H1 (cell line): ENCODE results near the gene DCUN1D2. TPM values are rescaled to one million over a fixed set of nuclear protein-coding genes. Genes with fewer than 3 reads are reported as not detected.

ENCODE experiments used
- CTCF ChIA-PET: fragments of 300-600 bp; sonication (Branson Sonifier 250); formaldehyde crosslinking; loops from one replicate; lab custom pipeline; 2021; ENCODE audit not compliant: partially characterized antibody; lab: Charles Lee
- POLR2A ChIA-PET: fragments of 300-600 bp; sonication (Branson Sonifier 250); formaldehyde crosslinking; loops from one replicate; lab custom pipeline; 2021; ENCODE audit warnings: inconsistent platforms; ENCODE audit not compliant: partially characterized antibody; lab: Charles Lee
- DNase-seq, 2 experiments: peaks; one replicate each; pipeline versions ENCODE4 v3.0.0 to v3.0.0-alpha.2; 2010 to 2022; ENCODE audit warnings: low spot score in 2 of 2, low read depth in 1 of 2, mixed read lengths in 1 of 2
- FAIRE-seq: peaks from 2 replicates; lab custom pipeline; 2011; peaks lifted over from hg19 to GRCh38; lab: Jason Lieb, UNC
- H2AFZ ChIP-seq: 2 replicates; pipeline ENCODE4 v1.8.1; 2012; ENCODE audit warnings: low read length, inconsistent platforms
- H2AK5ac ChIP-seq: 2 replicates; pipeline ENCODE4 v1.6.1; 2013; ENCODE audit warnings: low read depth, low read length
- H2BK120ac ChIP-seq: replicated peaks from 2 replicates; pipeline ENCODE3; 2013; ENCODE audit warnings: low read depth, low read length, inconsistent platforms
- H2BK12ac ChIP-seq: 2 replicates; pipeline ENCODE4 v1.6.1; 2013; ENCODE audit warnings: low read depth, low read length
- H2BK15ac ChIP-seq: 2 replicates; pipeline ENCODE4 v1.6.1; 2013; ENCODE audit warnings: low read length
- H2BK20ac ChIP-seq: 2 replicates; pipeline ENCODE4 v1.6.1; 2013; ENCODE audit warnings: low read length
- H2BK5ac ChIP-seq: 2 replicates; pipeline ENCODE4 v1.6.1; 2013; ENCODE audit warnings: low read depth, low read length
- H3K14ac ChIP-seq: 2 replicates; pipeline ENCODE4 v1.6.1; 2013; ENCODE audit warnings: inconsistent platforms; ENCODE audit not compliant: insufficient read length
- H3K18ac ChIP-seq: 2 replicates; pipeline ENCODE4 v1.6.1; 2013; ENCODE audit warnings: low read length; ENCODE audit errors: extremely low read depth
- H3K23ac ChIP-seq: 2 replicates; pipeline ENCODE4 v1.6.1; 2013; ENCODE audit warnings: inconsistent platforms; ENCODE audit not compliant: insufficient read length
- H3K23me2 ChIP-seq: 2 replicates; pipeline ENCODE4 v1.6.1; 2013; ENCODE audit warnings: low read depth, low read length
- H3K27ac ChIP-seq: 2 replicates; pipeline ENCODE4 v1.6.1; 2011; ENCODE audit warnings: low read depth, low read length, inconsistent platforms
- H3K27me3 ChIP-seq, 4 experiments: replicated peaks in 1 of 4; 1 replicate in 1 of 4; 2 replicates in 3 of 4; pipeline versions ENCODE4 v1.6.1 to v1.8.1; 2011 to 2013; ENCODE audit warnings: low read length in 3 of 4, mild to moderate bottlenecking in 3 of 4, inconsistent platforms in 2 of 4, mixed read lengths in 2 of 4, moderate library complexity in 1 of 4; ENCODE audit not compliant: control insufficient read depth in 3 of 4, insufficient read depth in 3 of 4; ENCODE audit errors: extremely low read depth in 1 of 4
- H3K36me3 ChIP-seq, 4 experiments: 2 replicates each; pipeline versions ENCODE4 v1.6.1 to v1.8.1; 2011 to 2013; ENCODE audit warnings: mild to moderate bottlenecking in 4 of 4, low read length in 3 of 4, moderate library complexity in 2 of 4, control low read depth in 1 of 4, inconsistent platforms in 1 of 4; ENCODE audit not compliant: insufficient read depth in 4 of 4, control insufficient read depth in 2 of 4
- H3K4ac ChIP-seq: replicated peaks from 2 replicates; pipeline ENCODE3; 2013; ENCODE audit warnings: low read length, low read depth, mixed read lengths, inconsistent platforms; ENCODE audit not compliant: insufficient read length
- H3K4me1 ChIP-seq, 4 experiments: replicated peaks in 1 of 4; 1 replicate in 1 of 4; 2 replicates in 3 of 4; pipeline versions ENCODE4 v1.6.1 to v1.8.1; 2011 to 2013; ENCODE audit warnings: low read length in 3 of 4, inconsistent platforms in 2 of 4, mixed read lengths in 1 of 4; ENCODE audit not compliant: insufficient read depth in 4 of 4, control insufficient read depth in 3 of 4
- H3K4me2 ChIP-seq, 2 experiments: 2 replicates each; pipeline versions ENCODE4 v1.6.1 to v1.8.1; 2011 to 2013; ENCODE audit warnings: low read depth in 2 of 2, low read length in 2 of 2, control low read depth in 1 of 2, inconsistent platforms in 1 of 2, mild to moderate bottlenecking in 1 of 2; ENCODE audit not compliant: insufficient read depth in 1 of 2
- H3K4me3 ChIP-seq, 4 experiments: fragments of 200-600, 300-600 bp in 1 of 4; sonication (generic), shearing (Covaris generic), sonication (Bioruptor Twin) in 1 of 4; 2 replicates each; pipeline versions ENCODE4 v1.5.1 to v1.8.1; 2011 to 2016; ENCODE audit warnings: low read length in 4 of 4, low read depth in 3 of 4, control low read depth in 2 of 4, inconsistent platforms in 2 of 4, mild to moderate bottlenecking in 2 of 4, mixed read lengths in 1 of 4, moderate library complexity in 1 of 4; ENCODE audit not compliant: insufficient read depth in 2 of 4; ENCODE audit errors: extremely low read depth in 1 of 4
- H3K56ac ChIP-seq: replicated peaks from 2 replicates; pipeline ENCODE3; 2013; ENCODE audit warnings: low read depth, mild to moderate bottlenecking, mixed read lengths, low read length, inconsistent platforms; ENCODE audit not compliant: insufficient read length
- H3K79me1 ChIP-seq: 2 replicates; pipeline ENCODE4 v1.6.1; 2013; ENCODE audit warnings: low read depth, low read length, control low read depth
- H3K79me2 ChIP-seq, 2 experiments: 2 replicates each; pipeline versions ENCODE4 v1.6.1 to v1.8.1; 2012 to 2013; ENCODE audit warnings: low read length in 2 of 2, mild to moderate bottlenecking in 2 of 2, inconsistent platforms in 1 of 2; ENCODE audit not compliant: insufficient read depth in 2 of 2, control insufficient read depth in 1 of 2
- H3K9ac ChIP-seq, 4 experiments: replicated peaks in 1 of 4; 1 replicate in 1 of 4; 2 replicates in 3 of 4; pipeline versions ENCODE4 v1.6.1 to v1.8.1; 2011 to 2013; ENCODE audit warnings: low read depth in 3 of 4, low read length in 3 of 4, control low read depth in 2 of 4, mild to moderate bottlenecking in 2 of 4, moderate library complexity in 2 of 4, inconsistent platforms in 1 of 4; ENCODE audit errors: extremely low read depth in 1 of 4
- H3K9me3 ChIP-seq, 2 experiments: 2 replicates each; pipeline versions ENCODE4 v1.6.1 to v1.8.1; 2012 to 2013; ENCODE audit warnings: mild to moderate bottlenecking in 2 of 2, moderate library complexity in 2 of 2, control low read depth in 1 of 2, inconsistent platforms in 1 of 2, low read depth in 1 of 2, low read length in 1 of 2, mixed read lengths in 1 of 2; ENCODE audit not compliant: insufficient read depth in 2 of 2
- H4K20me1 ChIP-seq, 2 experiments: replicated peaks in 1 of 2; 2 replicates each; pipeline versions ENCODE3 to v1.8.1; 2011 to 2013; ENCODE audit warnings: inconsistent platforms in 2 of 2, low read length in 2 of 2, mild to moderate bottlenecking in 1 of 2; ENCODE audit not compliant: insufficient read depth in 2 of 2, control insufficient read depth in 1 of 2
- H4K5ac ChIP-seq: 2 replicates; pipeline ENCODE4 v1.6.1; 2013; ENCODE audit warnings: low read length, low read depth, mixed read lengths, inconsistent platforms; ENCODE audit not compliant: insufficient read length
- H4K8ac ChIP-seq: 2 replicates; pipeline ENCODE4 v1.8.0; 2013; ENCODE audit warnings: mild to moderate bottlenecking, moderate library complexity, low read length, inconsistent platforms; ENCODE audit not compliant: insufficient read depth; ENCODE audit errors: extremely low read depth
- H4K91ac ChIP-seq: replicated peaks from 2 replicates; pipeline ENCODE3; 2013; ENCODE audit warnings: low read length, mixed read lengths, inconsistent platforms; ENCODE audit not compliant: insufficient read length
- CHD2 ChIP-seq: IDR thresholded peaks from 2 replicates; pipeline ENCODE4 v1.6.1; 2012; ENCODE audit warnings: low read length, improper control_type of control experiment
- CREB1 ChIP-seq: IDR thresholded peaks from 2 replicates; pipeline ENCODE4 v1.6.1; 2012; ENCODE audit warnings: inconsistent platforms
- FOSL1 ChIP-seq: IDR thresholded peaks from 2 replicates; pipeline ENCODE4 v1.6.1; 2011; ENCODE audit warnings: mild to moderate bottlenecking, low read depth, low read length, moderate library complexity; ENCODE audit not compliant: insufficient read depth
- HDAC2 ChIP-seq, 2 experiments: fragments of 300-600 bp in 1 of 2; sonication (generic) in 1 of 2; IDR thresholded peaks; 2 replicates each; pipeline ENCODE4 v1.6.1; 2011 to 2012; ENCODE audit warnings: low read depth in 2 of 2, low read length in 2 of 2, mild to moderate bottlenecking in 2 of 2, moderate library complexity in 2 of 2, borderline replicate concordance in 1 of 2, inconsistent platforms in 1 of 2
- JUND ChIP-seq: IDR thresholded peaks from 2 replicates; pipeline ENCODE4 v1.6.1; 2011; ENCODE audit warnings: mild to moderate bottlenecking, improper control_type of control experiment, low read length
- PHF8 ChIP-seq: fragments of 200-600 bp; sonication (generic); conservative IDR thresholded peaks from 2 replicates; pipeline ENCODE4 v1.7.1; 2012; ENCODE audit warnings: low read depth, mild to moderate bottlenecking, inconsistent platforms, low read length, moderate library complexity
- SRF ChIP-seq: IDR thresholded peaks from 2 replicates; pipeline ENCODE4 v1.6.1; 2011; ENCODE audit warnings: mild to moderate bottlenecking, low read depth, low read length, moderate library complexity
- WGBS, 2 experiments: shearing (Covaris generic) in 1 of 2; methylation state at CpG; one replicate each; pipeline versions ENCODE4 v1.1.6 to v1.1.7; 2013 to 2015; ENCODE audit warnings: low lambda C conversion rate in 2 of 2, mixed read lengths in 2 of 2, inconsistent platforms in 1 of 2, low coverage in 1 of 2, missing lambda C conversion rate in 1 of 2; ENCODE audit not compliant: insufficient replicate concordance in 2 of 2, insufficient coverage in 1 of 2, insufficient read length in 1 of 2; ENCODE audit errors: extremely low coverage in 1 of 2, missing lambda C conversion rate in 1 of 2; 5-methylcytosine and 5-hydroxymethylcytosine counted together
- polyA plus RNA-seq, 7 experiments: library from polyadenylated mRNA; depleted of rRNA in 3 of 7; stranded (reverse) in 5 of 7; unstranded in 2 of 7; fragments of >200 nt in 5 of 7; fragments of 200-250 nt in 2 of 7; gene quantifications; 1 replicate in 5 of 7; 2 replicates in 1 of 7; 4 replicates in 1 of 7; pipeline versions ENCODE4 v1.2.1 to v1.2.3, GENCODE V29; 2011 to 2013; ENCODE audit warnings: missing spikeins in 2 of 7, mixed read lengths in 2 of 7
- total RNA-seq: library from RNA; stranded (reverse); fragmentation: NEBNext Ultra II Directional; extraction: Animal tissue kit (Norgen Biotek cat#: 25700); gene quantifications from 2 replicates; pipeline ENCODE4 v1.2.1, GENCODE V29; 2021
- TF ChIP-seq, protein P1 (sequence below): IDR thresholded peaks from 2 replicates; pipeline ENCODE4 v1.6.1; 2012; ENCODE audit warnings: inconsistent platforms

DCUN1D2 gene
- total and polyA plus RNA-seq, 2 of the 8 experiments (the other 6 are each of a cell fraction or from before 2014, with no cell fraction given): 19.5 to 35.3 TPM

DNA sequence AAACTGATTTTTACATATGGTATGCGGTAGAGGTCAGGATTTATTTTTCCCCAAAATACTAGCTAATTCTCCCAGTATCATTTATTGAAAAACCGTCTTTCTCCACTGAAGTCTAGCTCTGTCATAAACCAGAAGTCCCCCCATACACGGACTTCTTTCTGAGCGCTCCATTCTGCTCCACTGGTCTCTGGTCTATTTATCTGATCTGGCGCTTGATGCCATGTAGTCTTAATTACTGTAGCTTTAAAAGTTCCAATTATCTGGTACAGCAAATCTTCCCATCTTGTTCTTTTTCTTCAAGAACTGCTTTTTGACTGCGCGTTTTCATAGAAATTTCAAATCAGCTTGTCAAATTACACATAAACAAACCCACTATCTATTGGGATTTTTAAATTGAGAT is 13.7 kb downstream of the DCUN1D2 start:
- H3K4me2 ChIP-seq: no peak overlapping the region
- ChIA-PET CTCF (interaction anchor here (0.9 to 1.1 kb wide), 2 partner anchors 12 to 19 kb away, joined by 3 read pairs; no protein-coding TSS in a partner anchor), POLR2A (interaction anchor here (1.1 kb wide), 1 partner anchor 20 kb away, joined by 3 read pairs; no protein-coding TSS in a partner anchor)
- no peak overlapping the region for H3K18ac ChIP-seq
- no peak overlapping the region for H3K14ac ChIP-seq
- H3K79me1 ChIP-seq: no peaks in the 10 kb centered on the region; the same call in 1 of the 2 replicates
- no peak overlapping the region for H3K4ac ChIP-seq
- peaks cover 8 to 14% of the 10 kb centered on the region in 2 experiments for H4K20me1 ChIP-seq
- H3K27me3 ChIP-seq: no peaks in the 10 kb centered on the region
- H2AK5ac ChIP-seq: no peak overlapping the region
- H3K23ac ChIP-seq: no peak overlapping the region
- H2BK120ac ChIP-seq: no peak overlapping the region
- no peak overlapping the region for H3K9ac ChIP-seq
- no peak overlapping the region for H4K8ac ChIP-seq
- peaks cover 2 to 54% (median 31%) of the 10 kb centered on the region in 4 experiments; a peak in 7 of 8 replicates for H3K36me3 ChIP-seq
- 93% methylated on average over 7 of the region's 7 CpGs; no CpG with 5 or more reads in 1 of the 2 experiments for WGBS, 2 experiments
- no peak overlapping the region for H2BK20ac ChIP-seq
- no peak for TF ChIP-seq CHD2
- no peak for TF ChIP-seq CREB1
- no peak for TF ChIP-seq PHF8
- no peak for TF ChIP-seq FOSL1
- TF ChIP-seq HDAC2 (IDR thresholded peaks at IDR 0.05; ENCODE audit: borderline replicate concordance in 1 of 2, low read depth in 2 of 2, low read length in 2 of 2): no peak
- TF ChIP-seq SRF: no peak
- TF ChIP-seq, protein P1, sequence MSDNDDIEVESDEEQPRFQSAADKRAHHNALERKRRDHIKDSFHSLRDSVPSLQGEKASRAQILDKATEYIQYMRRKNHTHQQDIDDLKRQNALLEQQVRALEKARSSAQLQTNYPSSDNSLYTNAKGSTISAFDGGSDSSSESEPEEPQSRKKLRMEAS: no peak
- no peak for TF ChIP-seq JUND
- H2BK5ac ChIP-seq: no peak overlapping the region
- H2AFZ ChIP-seq: no peak overlapping the region
- no peak overlapping the region for H3K4me3 ChIP-seq
- peaks cover 0 to 9% of the 10 kb centered on the region in 2 experiments; a peak in 2 of 4 replicates for H3K79me2 ChIP-seq
- H2BK12ac ChIP-seq: no peak overlapping the region
- H3K23me2 ChIP-seq: no peaks in the 10 kb centered on the region
- no peak overlapping the region for H4K5ac ChIP-seq
- no peaks in the 10 kb centered on the region for H3K9me3 ChIP-seq
- no peak overlapping the region for H4K91ac ChIP-seq
- H3K4me1 ChIP-seq: no peaks in the 10 kb centered on the region
- DNase-seq (no peak), FAIRE-seq (no peak)
- no peak overlapping the region for H3K56ac ChIP-seq
- H2BK15ac ChIP-seq: no peak overlapping the region
- H3K27ac ChIP-seq: no peak overlapping the region
